ENCODE measurements around the gene MAP3K2.

DNA sequence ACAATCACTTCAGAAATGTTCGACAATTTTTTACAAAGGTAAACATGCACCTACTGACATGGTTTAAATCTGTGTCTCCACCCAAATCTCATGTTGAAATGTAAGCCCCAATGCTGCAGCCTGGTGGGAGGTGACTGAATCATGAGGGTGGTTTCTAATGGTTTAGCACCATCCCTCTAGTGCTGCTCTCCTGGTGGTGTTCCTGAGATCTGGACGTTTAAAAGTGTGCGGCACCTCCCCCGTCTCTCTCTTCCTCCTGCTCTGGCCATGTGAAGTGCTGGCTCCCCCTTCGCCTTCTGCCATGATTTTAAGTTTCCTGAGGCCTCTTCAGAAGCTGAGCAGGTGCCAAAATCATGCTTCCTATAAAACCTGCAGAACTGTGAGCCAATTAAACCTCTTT is 28.3 kb downstream of the MAP3K2 start:
- TF ChIP-seq, protein P1, sequence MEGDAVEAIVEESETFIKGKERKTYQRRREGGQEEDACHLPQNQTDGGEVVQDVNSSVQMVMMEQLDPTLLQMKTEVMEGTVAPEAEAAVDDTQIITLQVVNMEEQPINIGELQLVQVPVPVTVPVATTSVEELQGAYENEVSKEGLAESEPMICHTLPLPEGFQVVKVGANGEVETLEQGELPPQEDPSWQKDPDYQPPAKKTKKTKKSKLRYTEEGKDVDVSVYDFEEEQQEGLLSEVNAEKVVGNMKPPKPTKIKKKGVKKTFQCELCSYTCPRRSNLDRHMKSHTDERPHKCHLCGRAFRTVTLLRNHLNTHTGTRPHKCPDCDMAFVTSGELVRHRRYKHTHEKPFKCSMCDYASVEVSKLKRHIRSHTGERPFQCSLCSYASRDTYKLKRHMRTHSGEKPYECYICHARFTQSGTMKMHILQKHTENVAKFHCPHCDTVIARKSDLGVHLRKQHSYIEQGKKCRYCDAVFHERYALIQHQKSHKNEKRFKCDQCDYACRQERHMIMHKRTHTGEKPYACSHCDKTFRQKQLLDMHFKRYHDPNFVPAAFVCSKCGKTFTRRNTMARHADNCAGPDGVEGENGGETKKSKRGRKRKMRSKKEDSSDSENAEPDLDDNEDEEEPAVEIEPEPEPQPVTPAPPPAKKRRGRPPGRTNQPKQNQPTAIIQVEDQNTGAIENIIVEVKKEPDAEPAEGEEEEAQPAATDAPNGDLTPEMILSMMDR (IDR thresholded peaks at IDR 0.05 in 4 of 5, conservative IDR thresholded peaks at IDR 0.05 in 1 of 5) = no peak
- TF ChIP-seq POLR2A (IDR thresholded peaks at IDR 0.05) = no peak

Measured in gastrocnemius medialis (tissue), 4 donors.